Body of pancreas (tissue), 4 donors: Measurements from ENCODE around the gene PHACTR3.

Source experiments
- CTCF ChIP-seq, 7 experiments: fragments of 450-650 bp in 4 of 7; fragments of 200-600 bp in 3 of 7; sonication (generic) in 3 of 7; IDR thresholded peaks; one replicate each; pipeline ENCODE4 v1.5.1; 2016 to 2019; ENCODE audit warnings: antibody characterized with exemption in 7 of 7
- POLR2A ChIP-seq, 3 donors: fragments of 450-650 bp; IDR thresholded peaks; one replicate each; pipeline ENCODE4 v1.6.1; 2016; ENCODE audit warnings: antibody characterized with exemption in 3 of 3, mild to moderate bottlenecking in 2 of 3

- TF ChIP-seq CTCF (IDR thresholded peaks at IDR 0.05) (no peak), POLR2A (IDR thresholded peaks at IDR 0.05) (no peak)
Measured at GRCh38 chr20:59647271-59647670, 42.9 kb downstream of the PHACTR3 start.
